Colonic mucosa (tissue), 4 donors: ENCODE results near the gene APOBEC3F. TPM values are rescaled to one million over a fixed set of nuclear protein-coding genes. Genes with fewer than 3 reads are reported as not detected.
"Not testable (repeated sequence)": the region's sequence is repeated elsewhere in the genome, so short reads cannot be mapped to it uniquely, and the experiment has no call there.

Experiments
- DNase-seq: peaks from one replicate; pipeline ENCODE4 v3.0.0-alpha.2; 2020
- H3K27ac ChIP-seq: fragments of 200-600 bp; one replicate; pipeline ENCODE4 v1.8.0; 2021
- H3K27me3 ChIP-seq: fragments of 200-600 bp; one replicate; pipeline ENCODE4 v1.8.0; 2021
- H3K36me3 ChIP-seq: fragments of 200-600 bp; one replicate; pipeline ENCODE4 v1.8.0; 2021
- H3K4me1 ChIP-seq: fragments of 200-600 bp; one replicate; pipeline ENCODE4 v1.8.0; 2021; ENCODE audit warnings: mild to moderate bottlenecking
- H3K4me3 ChIP-seq: fragments of 200-600 bp; one replicate; pipeline ENCODE4 v1.8.0; 2021
- H3K9ac ChIP-seq, 2 donors: one replicate each; pipeline ENCODE4 v1.7.0; 2013; ENCODE audit warnings: control low read depth in 2 of 2, low read depth in 2 of 2, low read length in 2 of 2
- H3K9me3 ChIP-seq: fragments of 200-600 bp; one replicate; pipeline ENCODE4 v1.8.0; 2021
- CTCF ChIP-seq: fragments of 200-600 bp; IDR thresholded peaks from one replicate; pipeline ENCODE4 v1.8.0; 2022; ENCODE audit warnings: antibody characterized with exemption, mild to moderate bottlenecking
- intact Hi-C: fragments of 100-400 bp; cut with DNase I; formaldehyde crosslinking; loops from one replicate; pipeline ENCODE4 v1.14.1; 2022
- total RNA-seq, 2 donors: library from RNA; stranded (reverse); fragmentation: NEBNext Ultra II Directional in 1 of 2; extraction: Animal tissue kit (Norgen Biotek cat#: 25700) in 1 of 2; gene quantifications; one replicate each; pipeline ENCODE4 v1.2.1, GENCODE V29; 2021
- donor health status: healthy.
- donor health status: DM: no; HTN: no; CAD: no.
- donor health status: DM: no; HTN: no; CAD: no.

Gene APOBEC3F
- total RNA-seq, 2 donors from 2014 or later: 7.0 to 7.3 TPM

DNA sequence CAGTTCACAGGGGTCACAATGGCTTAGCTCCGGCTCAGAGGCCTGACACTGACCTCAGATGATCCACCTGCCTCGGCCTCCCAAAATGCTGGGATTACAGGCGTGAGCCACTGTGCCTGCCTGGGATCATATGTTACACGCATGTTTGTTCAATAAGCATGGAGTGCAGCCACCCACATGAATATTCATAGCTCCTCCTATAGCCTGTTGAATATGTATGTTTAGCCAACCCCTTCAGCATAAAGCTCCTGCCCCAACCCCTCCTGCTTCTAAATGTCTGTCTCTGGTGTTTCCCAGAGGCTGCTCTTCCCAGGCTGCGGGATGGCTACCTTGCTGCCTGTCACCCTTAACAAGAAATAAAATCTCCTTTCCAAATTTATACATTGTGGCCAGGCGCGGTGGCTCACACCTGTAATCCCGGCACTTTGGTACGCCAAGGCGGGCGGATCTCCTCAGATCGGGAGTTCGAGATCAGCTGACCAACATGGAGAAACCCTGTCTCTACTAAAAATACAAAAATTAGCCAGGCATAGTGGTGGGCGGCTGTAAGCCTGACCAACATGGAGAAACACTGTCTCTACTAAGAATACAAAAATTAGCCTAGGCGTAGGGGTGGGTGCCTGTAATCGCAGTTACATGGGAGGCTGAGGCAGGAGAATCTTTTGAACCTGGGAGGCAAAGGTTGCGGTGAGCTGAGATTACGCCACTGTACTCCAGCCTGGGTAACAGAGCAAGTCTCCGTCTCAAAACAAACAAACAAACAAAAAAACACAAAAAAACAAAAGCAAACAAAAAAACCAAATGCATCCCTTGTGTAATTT is 1.1 kb upstream of the APOBEC3F start:
- no peaks in the 10 kb centered on the region for H3K36me3 ChIP-seq
- no peaks in the 10 kb centered on the region for H3K27me3 ChIP-seq
- no peak overlapping the region for H3K27ac ChIP-seq
- H3K4me3 ChIP-seq: no peak overlapping the region
- no peak for DNase-seq
- no peak overlapping the region for H3K9ac ChIP-seq
- TF ChIP-seq CTCF: no peak
- intact Hi-C loops: no loop called here
- H3K4me1 ChIP-seq: peaks cover 8% of the 10 kb centered on the region
- no peaks in the 10 kb centered on the region for H3K9me3 ChIP-seq

GRCh38 chr22:39040155-39040537 is 518 bp upstream of the APOBEC3F start:
- H3K27ac ChIP-seq: peak overlapping the region; percentile 88
- H3K4me3 ChIP-seq: peak overlapping the region; percentile 54

GRCh38 chr22:39041908-39042307 is 1.2 kb downstream of the APOBEC3F start:
- H3K27ac ChIP-seq: peak overlapping the region; percentile 88
- H3K4me1 ChIP-seq: peaks cover 8% of the 10 kb centered on the region
- no peak for DNase-seq
- no peak overlapping the region for H3K9ac ChIP-seq
- no peak for TF ChIP-seq CTCF
- intact Hi-C loops: no loop called here
- H3K36me3 ChIP-seq: no peaks in the 10 kb centered on the region
- peak overlapping the region; percentile 54 for H3K4me3 ChIP-seq
- H3K9me3 ChIP-seq: no peaks in the 10 kb centered on the region
- H3K27me3 ChIP-seq: no peaks in the 10 kb centered on the region

More at GRCh38 chr22:39040155-39040537, 518 bp upstream of the APOBEC3F start:
- DNase-seq, H3K9me3 ChIP-seq, H3K4me1 ChIP-seq, H3K27me3 ChIP-seq, H3K9ac ChIP-seq, intact Hi-C loops, H3K36me3 ChIP-seq: not testable (repeated sequence)

- intact Hi-C loops, H3K27me3 ChIP-seq, H3K4me1 ChIP-seq: not testable (repeated sequence)
These were observed 2.4 kb downstream of the APOBEC3F start for GRCh38 chr22:39043063-39043462.

DNA sequence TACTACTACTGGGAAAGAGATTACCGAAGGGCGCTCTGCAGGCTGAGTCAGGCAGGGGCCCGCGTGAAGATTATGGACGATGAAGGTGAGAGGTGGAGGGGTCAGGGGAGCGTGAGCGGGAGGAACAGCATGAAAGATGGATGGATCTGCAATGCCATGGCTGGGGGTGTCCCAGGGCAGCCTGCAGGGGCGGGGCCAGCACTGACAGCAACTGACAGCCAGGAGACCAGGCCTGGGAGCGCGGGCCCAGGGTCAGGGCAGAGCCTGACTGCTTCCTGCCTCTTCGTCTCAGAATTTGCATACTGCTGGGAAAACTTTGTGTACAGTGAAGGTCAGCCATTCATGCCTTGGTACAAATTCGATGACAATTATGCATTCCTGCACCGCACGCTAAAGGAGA is 4.5 kb downstream of the APOBEC3F start:
- DNase-seq: not testable (repeated sequence)

More at GRCh38 chr22:39043063-39043462, 2.4 kb downstream of the APOBEC3F start:
- not testable (repeated sequence) for DNase-seq, H3K27ac ChIP-seq, H3K9me3 ChIP-seq, H3K36me3 ChIP-seq, H3K4me3 ChIP-seq, H3K9ac ChIP-seq

DNA sequence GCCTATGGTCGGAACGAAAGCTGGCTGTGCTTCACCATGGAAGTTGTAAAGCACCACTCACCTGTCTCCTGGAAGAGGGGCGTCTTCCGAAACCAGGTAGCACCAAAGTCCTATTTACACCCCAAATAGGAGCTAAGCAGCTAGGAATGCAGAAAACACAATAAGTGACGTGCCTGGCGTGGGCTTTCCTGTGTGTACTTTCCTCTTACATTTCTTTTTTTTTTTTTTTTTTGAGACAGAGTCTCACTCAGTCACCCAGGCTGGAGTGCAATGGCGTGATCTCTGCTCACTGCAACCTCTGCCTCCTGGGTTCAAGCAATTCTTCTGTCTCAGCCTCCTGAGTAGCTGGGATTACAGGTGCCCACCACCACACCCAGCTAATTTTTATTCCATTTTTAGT is 8.8 kb downstream of the APOBEC3F start:
- H3K36me3 ChIP-seq, H3K4me3 ChIP-seq, H3K27ac ChIP-seq, H3K9ac ChIP-seq, intact Hi-C loops, H3K4me1 ChIP-seq, H3K27me3 ChIP-seq, H3K9me3 ChIP-seq, DNase-seq: not testable (repeated sequence)

More for the DNA sequence above, 4.5 kb downstream of the APOBEC3F start:
- H3K4me3 ChIP-seq, H3K27ac ChIP-seq, H3K4me1 ChIP-seq, H3K9ac ChIP-seq, H3K36me3 ChIP-seq, intact Hi-C loops, H3K9me3 ChIP-seq, H3K27me3 ChIP-seq: not testable (repeated sequence)

- intact Hi-C loops, H3K4me3 ChIP-seq, H3K9me3 ChIP-seq, H3K27ac ChIP-seq, H3K9ac ChIP-seq, H3K27me3 ChIP-seq, DNase-seq, H3K4me1 ChIP-seq, H3K36me3 ChIP-seq: not testable (repeated sequence)
These were observed 11.3 kb downstream of the APOBEC3F start for GRCh38 chr22:39051844-39052495.

DNA sequence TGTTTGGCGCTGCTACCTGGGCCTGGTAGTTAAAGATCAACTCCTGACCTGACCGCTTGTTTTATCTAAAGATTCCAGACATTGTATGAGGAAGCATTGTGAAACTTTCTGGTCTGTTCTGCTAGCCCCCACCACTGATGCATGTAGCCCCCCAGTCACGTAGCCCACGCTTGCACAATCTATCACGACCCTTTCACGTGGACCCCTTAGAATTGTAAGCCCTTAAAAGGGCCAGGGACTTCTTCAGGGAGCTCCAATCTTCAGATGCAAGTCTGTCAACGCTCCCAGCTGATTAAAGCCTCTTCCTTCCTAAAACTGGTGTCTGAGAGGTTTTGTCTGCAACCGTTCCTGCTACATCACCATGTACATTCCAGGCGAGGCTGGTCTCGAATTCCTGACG is 15.0 kb downstream of the APOBEC3F start:
- Histone ChIP-seq H3K27me3 (no peaks in the 10 kb centered on the region), H3K4me1 (no peaks in the 10 kb centered on the region), H3K4me3 (no peak overlapping the region), H3K27ac (no peak overlapping the region), H3K9me3 (no peaks in the 10 kb centered on the region), H3K36me3 (no peaks in the 10 kb centered on the region), H3K9ac (no peak overlapping the region)
- intact Hi-C loops: no loop called here
- no peak for DNase-seq
- no peak for TF ChIP-seq CTCF

GRCh38 chr22:39061290-39061689 is 20.6 kb downstream of the APOBEC3F start:
- DNase-seq, H3K9ac ChIP-seq, H3K36me3 ChIP-seq, H3K9me3 ChIP-seq, H3K27me3 ChIP-seq, H3K4me3 ChIP-seq, intact Hi-C loops, H3K27ac ChIP-seq, H3K4me1 ChIP-seq: not testable (repeated sequence)

GRCh38 chr22:39061951-39062350 is 21.3 kb downstream of the APOBEC3F start:
- H3K4me1 ChIP-seq, DNase-seq, H3K9me3 ChIP-seq, H3K4me3 ChIP-seq, H3K36me3 ChIP-seq, H3K27ac ChIP-seq, H3K27me3 ChIP-seq, H3K9ac ChIP-seq, intact Hi-C loops: not testable (repeated sequence)
